AG04450 (cell line): Measurements from ENCODE around the gene SEMA3C. TPM values are rescaled to one million over a fixed set of nuclear protein-coding genes. Genes with fewer than 3 reads are reported as not detected.

Experiments used
- CTCF ChIA-PET: fragments of 300-600, 350-600 bp; formaldehyde crosslinking; extraction: SDS; loops from one replicate; lab custom pipeline; 2022; ENCODE audit warnings: antibody characterized with exemption, inconsistent platforms; lab: Charles Lee
- POLR2A ChIA-PET: fragments of 350-600 bp; formaldehyde crosslinking; extraction: SDS; loops from one replicate; lab custom pipeline; 2021; ENCODE audit warnings: antibody characterized with exemption, inconsistent platforms; lab: Yijun Ruan, JAX
- DNase-seq: peaks from one replicate; pipeline ENCODE4 v3.0.0-alpha.2; 2011; ENCODE audit warnings: low read depth, low spot score
- H3K27ac ChIP-seq: one replicate; pipeline ENCODE4 v1.5.1; 2012; ENCODE audit warnings: low read depth, low read length, control low read depth
- H3K27me3 ChIP-seq: one replicate; pipeline ENCODE4 v1.6.0; 2012; ENCODE audit warnings: low read length; ENCODE audit not compliant: control insufficient read depth, insufficient read depth
- H3K4me3 ChIP-seq: 2 replicates; pipeline ENCODE4 v1.5.1; 2011; ENCODE audit warnings: mild to moderate bottlenecking, low read depth, low read length, control low read depth
- H3K9me3 ChIP-seq: 2 replicates; pipeline ENCODE4 v1.5.1; 2012; ENCODE audit warnings: low read length; ENCODE audit not compliant: control insufficient read depth, insufficient read depth
- polyA plus RNA-seq: library from polyadenylated mRNA; depleted of rRNA; stranded (reverse); fragments of >200 nt; gene quantifications from 2 replicates; pipeline ENCODE4 v1.2.3, GENCODE V29; 2011
- TF ChIP-seq, protein P1 (sequence below): IDR thresholded peaks from 2 replicates; pipeline ENCODE4 v1.5.1; 2011; ENCODE audit warnings: low read depth, low read length, control low read depth, inconsistent platforms

The SEMA3C gene
- polyA plus RNA-seq, 1 experiment: 39.9 TPM

- no peak for DNase-seq
- Histone ChIP-seq H3K27ac (no peak overlapping the region), H3K27me3 (no peaks in the 10 kb centered on the region), H3K9me3 (no peaks in the 10 kb centered on the region), H3K4me3 (no peak overlapping the region)
- ChIA-PET CTCF (no interaction called here), POLR2A (no interaction called here)
- TF ChIP-seq, protein P1, sequence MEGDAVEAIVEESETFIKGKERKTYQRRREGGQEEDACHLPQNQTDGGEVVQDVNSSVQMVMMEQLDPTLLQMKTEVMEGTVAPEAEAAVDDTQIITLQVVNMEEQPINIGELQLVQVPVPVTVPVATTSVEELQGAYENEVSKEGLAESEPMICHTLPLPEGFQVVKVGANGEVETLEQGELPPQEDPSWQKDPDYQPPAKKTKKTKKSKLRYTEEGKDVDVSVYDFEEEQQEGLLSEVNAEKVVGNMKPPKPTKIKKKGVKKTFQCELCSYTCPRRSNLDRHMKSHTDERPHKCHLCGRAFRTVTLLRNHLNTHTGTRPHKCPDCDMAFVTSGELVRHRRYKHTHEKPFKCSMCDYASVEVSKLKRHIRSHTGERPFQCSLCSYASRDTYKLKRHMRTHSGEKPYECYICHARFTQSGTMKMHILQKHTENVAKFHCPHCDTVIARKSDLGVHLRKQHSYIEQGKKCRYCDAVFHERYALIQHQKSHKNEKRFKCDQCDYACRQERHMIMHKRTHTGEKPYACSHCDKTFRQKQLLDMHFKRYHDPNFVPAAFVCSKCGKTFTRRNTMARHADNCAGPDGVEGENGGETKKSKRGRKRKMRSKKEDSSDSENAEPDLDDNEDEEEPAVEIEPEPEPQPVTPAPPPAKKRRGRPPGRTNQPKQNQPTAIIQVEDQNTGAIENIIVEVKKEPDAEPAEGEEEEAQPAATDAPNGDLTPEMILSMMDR: no peak
These were observed 83.6 kb downstream of the SEMA3C start for GRCh38 chr7:80835251-80835650.

DNA sequence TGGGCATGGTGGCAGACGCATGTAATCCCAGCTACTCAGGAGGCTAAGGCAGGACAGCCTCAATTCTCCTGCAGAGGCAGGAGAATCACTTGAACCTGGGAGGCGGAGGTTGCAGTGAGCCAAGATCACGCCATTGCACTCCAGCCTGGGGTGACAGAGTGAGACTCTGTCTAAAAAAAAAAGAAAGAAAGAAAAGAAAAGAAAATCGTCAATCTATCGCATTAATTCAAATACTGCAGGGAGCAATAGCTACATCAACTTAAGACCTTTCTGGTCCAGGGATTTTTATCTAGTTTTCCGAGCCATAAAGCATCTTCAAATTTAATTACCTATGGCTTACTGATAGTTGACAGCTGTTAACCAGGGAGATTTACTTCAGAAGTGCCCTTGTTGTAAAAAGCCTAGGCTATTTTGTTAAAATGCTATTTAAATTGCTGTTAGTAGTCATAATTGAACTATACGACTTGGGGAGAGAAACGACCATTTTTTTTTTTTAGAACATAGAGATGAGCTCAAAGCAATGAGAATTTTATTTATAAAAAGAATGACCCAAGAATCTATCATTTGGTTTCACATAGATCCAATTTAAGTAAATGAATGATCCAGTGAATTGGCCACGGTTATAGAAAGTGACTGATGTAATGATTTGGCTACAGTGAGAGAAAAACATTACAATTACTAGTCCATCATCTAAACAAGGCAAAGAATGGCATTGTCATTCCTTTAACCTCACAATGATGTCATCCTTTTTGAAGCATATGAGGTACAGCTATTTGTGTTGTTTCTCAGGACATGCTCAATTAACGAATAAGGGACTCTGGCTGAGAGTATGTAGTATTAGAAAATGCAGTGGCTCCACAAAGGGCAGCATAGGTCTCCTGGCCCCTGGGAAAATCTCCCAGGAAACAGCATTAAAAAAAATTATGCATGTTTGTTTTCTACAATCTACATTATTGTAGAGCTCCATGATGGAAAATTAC, 85.3 kb downstream of the SEMA3C start:
- POLR2A ChIA-PET: interaction anchor here (0.7 kb wide), 1 partner anchor 131 kb away, joined by 3 read pairs; no protein-coding TSS in a partner anchor
- TF ChIP-seq, protein P1: no peak
- CTCF ChIA-PET: interaction anchor here (0.6 kb wide), 1 partner anchor 39 kb away, joined by 3 read pairs; no protein-coding TSS in a partner anchor
- H3K27ac ChIP-seq: no peak overlapping the region
- no peak for DNase-seq
- H3K27me3 ChIP-seq: no peaks in the 10 kb centered on the region
- H3K4me3 ChIP-seq: no peak overlapping the region
- no peaks in the 10 kb centered on the region for H3K9me3 ChIP-seq

- ChIA-PET CTCF (interaction anchor here (1.0 kb wide), 2 partner anchors 85 to 403 kb away, joined by 3 read pairs; no protein-coding TSS in a partner anchor), POLR2A (no interaction called here)
- no peaks in the 10 kb centered on the region for H3K27me3 ChIP-seq
- DNase-seq: no peak
- no peak overlapping the region for H3K27ac ChIP-seq
- no peak overlapping the region for H3K4me3 ChIP-seq
- H3K9me3 ChIP-seq: no peaks in the 10 kb centered on the region
- TF ChIP-seq, protein P1: no peak
These were observed 86.8 kb downstream of the SEMA3C start for GRCh38 chr7:80832006-80832405.

- Histone ChIP-seq H3K9me3 (no peaks in the 10 kb centered on the region), H3K4me3 (no peak overlapping the region), H3K27ac (no peak overlapping the region), H3K27me3 (no peaks in the 10 kb centered on the region)
- POLR2A ChIA-PET: no interaction called here
- DNase-seq: no peak
- TF ChIP-seq, protein P1: no peak
- CTCF ChIA-PET: no interaction called here
These were observed 88.1 kb downstream of the SEMA3C start for GRCh38 chr7:80830584-80831285.

GRCh38 chr7:80830010-80830409, 88.8 kb downstream of the SEMA3C start:
- H3K9me3 ChIP-seq: no peaks in the 10 kb centered on the region
- CTCF ChIA-PET: no interaction called here
- DNase-seq: no peak
- TF ChIP-seq, protein P1: no peak
- no peak overlapping the region for H3K4me3 ChIP-seq
- no peaks in the 10 kb centered on the region for H3K27me3 ChIP-seq
- H3K27ac ChIP-seq: no peak overlapping the region
- POLR2A ChIA-PET: no interaction called here
